ENCODE measurements around the gene TPRN. TPM values are rescaled to one million over a fixed set of nuclear protein-coding genes. Genes with fewer than 3 reads are reported as not detected.
"Not testable (repeated sequence)": the region's sequence is repeated elsewhere in the genome, so short reads cannot be mapped to it uniquely, and the experiment has no call there.

TPRN gene
- total and polyA plus RNA-seq, 3 experiments from 2014 or later: 0.76 to 15.1 (median 14.1) TPM

DNA sequence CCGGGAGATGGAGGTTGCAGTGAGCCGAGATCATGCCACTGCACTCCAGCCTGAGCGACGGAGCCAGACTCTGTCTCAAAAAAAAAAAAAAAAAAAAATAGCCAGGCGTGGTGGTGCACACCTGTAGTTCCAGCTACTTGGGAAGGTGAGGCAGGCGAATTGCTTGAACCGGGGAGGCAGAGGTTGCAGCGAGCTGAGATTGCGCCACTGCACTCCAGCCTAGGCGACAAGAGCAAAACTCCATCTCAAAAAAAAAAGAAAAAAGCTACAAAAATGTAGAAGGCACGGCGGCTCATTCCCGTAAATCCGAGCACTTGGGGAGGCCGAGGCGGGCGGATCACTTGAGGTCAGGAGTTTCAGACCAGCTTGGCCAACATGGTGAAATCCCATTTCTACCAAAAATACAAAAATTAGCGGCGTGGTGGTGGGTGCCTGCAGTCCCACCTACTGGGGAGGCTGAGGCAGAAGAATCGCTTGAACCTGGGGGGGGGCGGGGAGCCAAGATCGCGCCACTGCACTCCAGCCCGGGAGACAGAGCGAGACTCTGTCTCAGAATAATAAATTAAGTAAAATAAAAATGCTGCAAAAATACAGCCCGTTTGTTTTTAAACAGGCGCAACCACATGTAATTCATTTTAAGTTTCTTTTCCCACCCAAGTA, 39.1 kb upstream of the TPRN start:
- peak overlapping the region; percentile 60 for H3K4me3 ChIP-seq (ENCODE audit: low read length)
- DNase-seq; H3K9me3 Mint-ChIP-seq; H3K9me3 ChIP-seq (ENCODE audit: low read length); H3K27me3 ChIP-seq (ENCODE audit: insufficient read depth, low read length, poor library complexity, severe bottlenecking); H3K27me3 Mint-ChIP-seq: not testable (repeated sequence)
- peaks cover 22% of the 10 kb centered on the region for H3K4me1 ChIP-seq (ENCODE audit: insufficient read depth, low read length)
- H3K36me3 Mint-ChIP-seq: peaks cover 0 to 22% (median 5%) of the 10 kb centered on the region in 3 donors
- H3K4me3 Mint-ChIP-seq: peak overlapping the region; percentile 28 to 88 (median 77)
- H3K27ac Mint-ChIP-seq: peak overlapping the region in 6 of 8 donors; percentile 33 to 68 (median 56)
- peak overlapping the region; percentile 79 for H3K27ac ChIP-seq (ENCODE audit: low read depth, low read length)
- ChIA-PET POLR2A (interaction anchor here (0.7 to 3.4 kb wide), 11 partner anchors 16 to 312 kb away, joined by 3 to 83 read pairs (median 6); partner anchors contain the start of genes ANAPC2, MAN1B1, MRPL41 and NELFB), CTCF (interaction anchor here (0.8 to 4.4 kb wide), 8 partner anchors 9 to 211 kb away, joined by 3 to 43 read pairs (median 6); partner anchors contain the start of genes NELFB, RNF224, SLC34A3 and UAP1L1)
- peaks cover 15 to 52% (median 17%) of the 10 kb centered on the region in 3 donors for H3K4me1 Mint-ChIP-seq
- H3K36me3 ChIP-seq (ENCODE audit: insufficient read depth, low read length): peaks cover 10% of the 10 kb centered on the region

DNA sequence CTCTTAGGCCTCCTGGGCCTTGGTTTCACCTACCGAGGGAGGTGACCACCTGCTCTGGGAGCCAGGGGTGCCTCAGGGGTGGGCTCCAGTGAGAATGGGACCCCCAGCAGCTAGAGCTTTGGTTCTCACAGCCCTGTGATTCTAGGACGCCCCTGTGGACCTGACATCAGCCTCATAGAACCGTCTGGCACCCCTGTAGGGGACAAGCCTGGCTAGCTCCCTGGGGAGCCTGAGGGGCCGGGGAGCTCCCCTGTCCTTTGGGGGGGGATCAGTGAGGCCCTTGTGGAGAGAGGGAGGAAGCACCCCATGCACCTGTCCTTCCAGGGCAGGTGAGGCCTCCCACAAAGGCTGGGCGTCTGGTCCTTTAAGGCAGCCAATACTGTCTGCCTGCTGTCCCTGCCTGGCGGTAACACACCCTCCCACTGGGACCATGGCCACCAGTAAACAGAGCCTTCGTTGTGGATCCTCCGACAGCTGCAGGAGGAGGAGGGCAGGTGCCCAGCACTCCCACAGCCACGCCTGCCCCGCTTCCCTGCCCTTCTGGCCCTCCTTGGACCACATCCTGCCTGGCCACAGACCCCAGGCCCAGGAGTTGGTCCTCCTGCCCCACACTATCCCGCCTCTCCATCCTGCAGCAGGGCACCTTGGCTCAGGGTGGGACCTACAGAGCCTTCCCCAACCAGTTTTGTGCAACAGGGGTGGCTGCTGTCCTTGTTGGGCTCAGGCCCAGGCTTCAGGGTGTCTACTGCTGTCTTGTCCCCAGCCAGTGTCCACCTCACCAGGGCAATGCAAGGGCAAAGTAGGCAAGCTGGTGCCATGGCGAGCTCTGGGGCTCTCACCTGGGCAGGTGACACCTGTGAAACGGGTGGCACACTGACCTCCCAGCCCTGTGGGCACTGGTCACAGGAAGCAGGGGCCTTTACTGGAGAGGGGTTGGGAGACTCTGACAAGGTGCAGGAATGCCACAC, 37.5 kb upstream of the TPRN start:
- POLR2A ChIA-PET: interaction anchor here (0.6 kb wide), 1 partner anchor 110 kb away, joined by 3 read pairs; no protein-coding TSS in a partner anchor
- H3K27ac ChIP-seq (ENCODE audit: low read depth, low read length): no peak overlapping the region
- Mint-ChIP-seq H3K4me1 (peaks cover 15 to 41% (median 15%) of the 10 kb centered on the region in 3 donors), H3K9me3 (no peaks in the 10 kb centered on the region), H3K27me3 (peaks cover 4 to 8% of the 10 kb centered on the region in 2 donors), H3K36me3 (peaks cover 0 to 14% (median 3%) of the 10 kb centered on the region in 3 donors), H3K27ac (peak overlapping the region in 2 of 8 donors; percentile 50 to 75), H3K4me3 (peak overlapping the region in 2 of 7 donors; percentile 15 to 59)
- peaks cover 22% of the 10 kb centered on the region for H3K4me1 ChIP-seq (ENCODE audit: insufficient read depth, low read length)
- peaks cover 10% of the 10 kb centered on the region for H3K36me3 ChIP-seq (ENCODE audit: insufficient read depth, low read length)
- CTCF ChIA-PET: interaction anchor here (0.8 to 2.4 kb wide), 8 partner anchors 9 to 191 kb away, joined by 3 to 18 read pairs (median 6); partner anchors contain the start of genes CYSRT1, MAN1B1, NELFB and NPDC1
- H3K27me3 ChIP-seq (ENCODE audit: insufficient read depth, low read length, poor library complexity, severe bottlenecking): no peaks in the 10 kb centered on the region
- DNase-seq: no peak
- no peaks in the 10 kb centered on the region for H3K9me3 ChIP-seq (ENCODE audit: low read length)
- no peak overlapping the region for H3K4me3 ChIP-seq (ENCODE audit: low read length)

- H3K9me3 Mint-ChIP-seq: no peaks in the 10 kb centered on the region
- H3K9me3 ChIP-seq (ENCODE audit: low read length): no peaks in the 10 kb centered on the region
- peaks cover 0 to 3% (median 0%) of the 10 kb centered on the region in 3 donors for H3K36me3 Mint-ChIP-seq
- H3K27me3 Mint-ChIP-seq: peaks cover 4 to 8% of the 10 kb centered on the region in 2 donors
- H3K4me1 Mint-ChIP-seq: peaks cover 5 to 31% (median 6%) of the 10 kb centered on the region in 3 donors
- DNase-seq: no peak
- H3K36me3 ChIP-seq (ENCODE audit: insufficient read depth, low read length): peaks cover under 1% of the 10 kb centered on the region
- peaks cover 13% of the 10 kb centered on the region for H3K4me1 ChIP-seq (ENCODE audit: insufficient read depth, low read length)
- H3K27ac Mint-ChIP-seq: peak overlapping the region in 1 of 8 donors; percentile 62
- peak overlapping the region in 1 of 7 donors; percentile 32 for H3K4me3 Mint-ChIP-seq
- ChIA-PET POLR2A (interaction anchor here (0.8 to 1.0 kb wide), 2 partner anchors 17 to 112 kb away, joined by 3 to 4 read pairs; no protein-coding TSS in a partner anchor), CTCF (interaction anchor here (0.6 to 2.4 kb wide), 36 partner anchors 10 to 823 kb away, joined by 3 to 18 read pairs (median 4); partner anchors contain the start of genes CYSRT1, DPP7, MAN1B1 and NELFB)
- peak overlapping the region; percentile 27 for H3K27ac ChIP-seq (ENCODE audit: low read depth, low read length)
- H3K27me3 ChIP-seq (ENCODE audit: insufficient read depth, low read length, poor library complexity, severe bottlenecking): no peaks in the 10 kb centered on the region
- H3K4me3 ChIP-seq (ENCODE audit: low read length): no peak overlapping the region
Observed at GRCh38 chr9:137236936-137237421, 36.4 kb upstream of the TPRN start.

GRCh38 chr9:137236238-137236935, 35.8 kb upstream of the TPRN start:
- ChIA-PET CTCF (interaction anchor here (0.6 to 2.4 kb wide), 36 partner anchors 9 to 822 kb away, joined by 3 to 18 read pairs (median 4); partner anchors contain the start of genes CYSRT1, DPP7, MAN1B1 and NELFB), POLR2A (interaction anchor here (0.6 to 1.0 kb wide), 3 partner anchors 18 to 141 kb away, joined by 3 to 4 read pairs (median 3); no protein-coding TSS in a partner anchor)
- peak overlapping the region in 1 of 8 donors; percentile 62 for H3K27ac Mint-ChIP-seq
- peak overlapping the region; percentile 27 for H3K27ac ChIP-seq (ENCODE audit: low read depth, low read length)
- H3K27me3 ChIP-seq (ENCODE audit: insufficient read depth, low read length, poor library complexity, severe bottlenecking): no peaks in the 10 kb centered on the region
- H3K4me3 Mint-ChIP-seq: peak overlapping the region in 2 of 7 donors; percentile 37 to 40
- H3K36me3 ChIP-seq (ENCODE audit: insufficient read depth, low read length): no peaks in the 10 kb centered on the region
- H3K4me1 Mint-ChIP-seq: peaks cover 5 to 31% (median 6%) of the 10 kb centered on the region in 3 donors
- H3K36me3 Mint-ChIP-seq: peaks cover 0 to 3% (median 0%) of the 10 kb centered on the region in 3 donors
- H3K9me3 Mint-ChIP-seq: no peaks in the 10 kb centered on the region
- H3K9me3 ChIP-seq (ENCODE audit: low read length): no peaks in the 10 kb centered on the region
- peak; percentile 83 to 93 (median 87) for DNase-seq
- peaks cover 4 to 11% of the 10 kb centered on the region in 2 donors for H3K27me3 Mint-ChIP-seq
- no peak overlapping the region for H3K4me3 ChIP-seq (ENCODE audit: low read length)
- peaks cover 12% of the 10 kb centered on the region for H3K4me1 ChIP-seq (ENCODE audit: insufficient read depth, low read length)

DNA sequence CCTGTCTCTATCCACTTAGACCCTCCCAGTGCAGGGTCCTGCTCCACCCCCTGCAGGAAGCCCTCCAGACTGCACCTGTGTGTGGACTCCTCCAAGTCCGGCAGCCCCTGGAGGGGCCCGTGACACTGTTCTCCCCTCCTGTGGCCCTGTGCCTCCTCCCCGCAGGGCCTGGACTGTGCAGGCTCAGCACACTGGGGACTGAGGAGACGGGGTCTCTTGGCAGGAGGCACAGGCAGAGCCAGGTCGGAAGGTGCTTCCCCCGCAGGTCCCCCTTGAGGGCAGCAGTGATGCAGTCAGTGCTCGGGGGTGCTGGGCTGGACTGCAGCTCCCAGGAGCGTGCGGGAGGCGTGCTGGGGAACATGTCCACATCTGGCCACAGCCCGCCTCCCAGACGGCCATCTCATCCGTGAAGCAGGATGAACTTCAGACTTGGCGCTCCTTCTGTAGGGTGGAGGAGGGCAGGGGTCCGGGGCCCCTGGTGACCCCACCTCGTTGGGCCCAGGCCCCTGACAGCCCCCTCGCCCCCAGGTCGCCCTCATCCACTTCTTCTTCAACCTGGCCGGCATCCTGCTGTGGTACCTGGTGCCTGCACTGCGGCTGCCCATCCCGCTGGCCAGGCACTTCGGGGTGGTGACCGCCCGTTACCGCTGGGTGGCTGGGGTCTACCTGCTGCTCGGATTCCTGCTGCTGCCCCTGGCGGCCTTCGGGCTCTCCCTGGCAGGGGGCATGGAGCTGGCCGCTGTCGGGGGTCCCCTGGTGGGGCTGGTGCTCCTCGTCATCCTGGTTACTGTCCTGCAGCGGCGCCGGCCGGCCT, 35.1 kb upstream of the TPRN start:
- H3K27ac Mint-ChIP-seq: no peak overlapping the region
- peaks cover 1 to 27% (median 6%) of the 10 kb centered on the region in 3 donors for H3K4me1 Mint-ChIP-seq
- Histone ChIP-seq H3K27ac (ENCODE audit: low read depth, low read length) (peak overlapping the region; percentile 27), H3K9me3 (ENCODE audit: low read length) (no peaks in the 10 kb centered on the region), H3K4me3 (ENCODE audit: low read length) (no peak overlapping the region), H3K4me1 (ENCODE audit: insufficient read depth, low read length) (peaks cover 12% of the 10 kb centered on the region), H3K36me3 (ENCODE audit: insufficient read depth, low read length) (no peaks in the 10 kb centered on the region), H3K27me3 (ENCODE audit: insufficient read depth, low read length, poor library complexity, severe bottlenecking) (no peaks in the 10 kb centered on the region)
- POLR2A ChIA-PET: interaction anchor here (0.6 to 1.0 kb wide), 2 partner anchors 19 to 140 kb away, joined by 3 to 4 read pairs; no protein-coding TSS in a partner anchor
- no peaks in the 10 kb centered on the region for H3K36me3 Mint-ChIP-seq
- H3K9me3 Mint-ChIP-seq: no peaks in the 10 kb centered on the region
- CTCF ChIA-PET: interaction anchor here (1.0 to 2.4 kb wide), 11 partner anchors 11 to 189 kb away, joined by 3 to 18 read pairs (median 6); partner anchors contain the start of genes CYSRT1, MAN1B1, NPDC1 and RNF208
- peaks cover 0 to 11% of the 10 kb centered on the region in 2 donors for H3K27me3 Mint-ChIP-seq
- DNase-seq: no peak
- H3K4me3 Mint-ChIP-seq: no peak overlapping the region

DNA sequence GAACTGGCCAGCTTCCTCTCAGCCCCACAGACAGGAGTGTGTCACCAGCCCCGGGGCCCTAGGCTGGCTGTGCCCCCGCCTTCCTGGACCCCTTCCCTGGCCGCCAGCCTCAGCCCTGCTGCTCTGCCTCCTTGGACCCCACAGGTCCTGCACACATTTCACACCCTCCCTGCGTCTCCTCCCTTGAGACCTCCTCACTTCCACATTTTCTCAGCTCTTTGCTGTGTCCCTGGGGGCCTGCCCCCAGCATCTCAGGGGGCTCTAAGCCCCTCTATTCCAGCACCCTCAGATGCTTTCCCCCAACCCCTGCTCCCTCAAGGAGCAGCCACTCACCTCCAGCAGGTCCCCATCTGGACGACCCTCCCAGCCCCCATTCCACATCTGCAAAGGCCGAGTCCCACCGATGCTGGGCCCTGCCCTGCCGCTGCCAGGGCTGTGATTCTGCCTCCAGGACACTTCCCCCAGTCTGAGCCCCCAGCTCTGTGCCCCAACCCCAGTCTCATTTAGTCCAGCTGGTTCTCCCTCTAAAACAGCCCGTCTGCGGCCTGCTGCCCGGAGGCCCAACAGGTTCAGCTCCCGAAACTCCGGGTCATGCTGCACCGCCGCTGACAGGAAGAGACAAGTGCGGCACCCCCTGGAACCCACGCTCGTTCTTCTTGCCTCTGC, 34.4 kb upstream of the TPRN start:
- Mint-ChIP-seq H3K27me3 (peaks cover 0 to 11% of the 10 kb centered on the region in 2 donors), H3K4me1 (peaks cover 1 to 25% (median 6%) of the 10 kb centered on the region in 3 donors), H3K4me3 (no peak overlapping the region), H3K27ac (no peak overlapping the region), H3K36me3 (no peaks in the 10 kb centered on the region), H3K9me3 (no peaks in the 10 kb centered on the region)
- no peaks in the 10 kb centered on the region for H3K27me3 ChIP-seq (ENCODE audit: insufficient read depth, low read length, poor library complexity, severe bottlenecking)
- ChIA-PET POLR2A (no interaction called here), CTCF (interaction anchor here (1.6 kb wide), 1 partner anchor 10 kb away, joined by 4 read pairs; the partner anchor contains the start of gene CYSRT1)
- H3K36me3 ChIP-seq (ENCODE audit: insufficient read depth, low read length): no peaks in the 10 kb centered on the region
- H3K4me1 ChIP-seq (ENCODE audit: insufficient read depth, low read length): peaks cover 12% of the 10 kb centered on the region
- DNase-seq: no peak
- H3K4me3 ChIP-seq (ENCODE audit: low read length): no peak overlapping the region
- H3K9me3 ChIP-seq (ENCODE audit: low read length): no peaks in the 10 kb centered on the region
- H3K27ac ChIP-seq (ENCODE audit: low read depth, low read length): no peak overlapping the region
